HG02938 (cell line): ENCODE measurements around the gene NEBL.

Source experiments
- ATAC-seq: cut with Tn5 transposase; IDR thresholded peaks from one replicate; pipeline ENCODE4 v1.9.1; 2021; ENCODE audit warnings: mild to moderate bottlenecking, moderate library complexity; ENCODE audit not compliant: unreplicated experiment

Gene NEBL

GRCh38 chr10:20908391-20908790, 11.3 kb upstream of the NEBL start:
- no peak for ATAC-seq

- no peak for ATAC-seq
Measured at GRCh38 chr10:20903635-20904390, 6.7 kb upstream of the NEBL start.

GRCh38 chr10:20901110-20901509, 4.0 kb upstream of the NEBL start:
- no peak for ATAC-seq

- ATAC-seq, result no peak
Measured at GRCh38 chr10:20898866-20899535, 1.9 kb upstream of the NEBL start.

GRCh38 chr10:20893297-20893696, 3.8 kb downstream of the NEBL start:
- no peak for ATAC-seq

- ATAC-seq, result no peak
Measured at GRCh38 chr10:20892796-20893195, 4.3 kb downstream of the NEBL start.

GRCh38 chr10:20892011-20892585, 5.0 kb downstream of the NEBL start:
- ATAC-seq, result no peak

- no peak for ATAC-seq
Measured at GRCh38 chr10:20891338-20891714, 5.8 kb downstream of the NEBL start.

GRCh38 chr10:20890491-20891337, 6.4 kb downstream of the NEBL start:
- no peak for ATAC-seq

GRCh38 chr10:20890009-20890408, 7.1 kb downstream of the NEBL start:
- no peak for ATAC-seq

- ATAC-seq, result no peak
Measured at GRCh38 chr10:20888620-20889330, 8.3 kb downstream of the NEBL start.

GRCh38 chr10:20887706-20888555, 9.2 kb downstream of the NEBL start:
- ATAC-seq, result no peak

GRCh38 chr10:20885678-20886077, 11.4 kb downstream of the NEBL start:
- no peak for ATAC-seq

- ATAC-seq, result no peak
Measured at GRCh38 chr10:20883552-20883951, 13.6 kb downstream of the NEBL start.

- no peak for ATAC-seq
Measured at GRCh38 chr10:20882091-20882490, 15.0 kb downstream of the NEBL start.

- ATAC-seq, result no peak
Measured at GRCh38 chr10:20879136-20879535, 18.0 kb downstream of the NEBL start.

GRCh38 chr10:20877986-20878983, 18.8 kb downstream of the NEBL start:
- ATAC-seq, result no peak

- ATAC-seq, result no peak
Measured at GRCh38 chr10:20877554-20877953, 19.6 kb downstream of the NEBL start.

- ATAC-seq, result no peak
Measured at GRCh38 chr10:20874261-20874660, 22.9 kb downstream of the NEBL start.
